Activated CD4-positive, alpha-beta T cell treated with anti-CD3 and anti-CD28 coated beads for 48 hours (primary cell): ENCODE data around the gene UTP3.
A peak's percentile ranks its signal among the peaks of the same experiment; 100 is the strongest.
"Not testable (repeated sequence)": the region's sequence is repeated elsewhere in the genome, so short reads cannot be mapped to it uniquely, and the experiment has no call there.

Experiments used
- DNase-seq: peaks from one replicate; pipeline ENCODE4 v3.0.0-alpha.2; 2020

UTP3 gene

GRCh38 chr4:70687392-70687791, 940 bp upstream of the UTP3 start:
- peak; percentile 26 for DNase-seq

GRCh38 chr4:70688795-70689231, 481 bp downstream of the UTP3 start:
- DNase-seq, result peak; percentile 40

GRCh38 chr4:70691661-70692060, 3.3 kb downstream of the UTP3 start:
- no peak for DNase-seq

- DNase-seq, result not testable (repeated sequence)
Measured at GRCh38 chr4:70694633-70695032, 6.3 kb downstream of the UTP3 start.

- DNase-seq, result not testable (repeated sequence)
Measured at GRCh38 chr4:70698435-70698834, 10.1 kb downstream of the UTP3 start.

DNA sequence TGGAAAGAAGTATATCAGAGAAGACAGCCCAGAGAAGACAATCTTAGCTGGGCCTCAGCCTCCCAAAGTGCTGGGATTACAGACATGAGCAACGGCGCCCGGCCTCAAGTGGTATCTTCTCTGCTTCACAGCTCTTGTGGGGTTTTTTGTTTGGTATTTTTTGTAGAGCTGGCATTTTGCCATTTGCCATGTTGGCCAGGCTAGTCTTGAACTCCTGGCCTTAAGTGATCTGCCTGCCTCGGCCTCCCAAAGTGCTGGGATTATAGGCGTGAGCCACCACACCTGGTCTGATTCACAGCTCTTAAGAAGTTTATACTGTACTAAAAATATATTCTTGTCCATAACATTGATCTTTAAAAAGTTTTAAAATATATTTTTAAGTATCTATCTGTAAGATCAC, 12.4 kb downstream of the UTP3 start:
- no peak for DNase-seq

GRCh38 chr4:70701271-70701670, 12.9 kb downstream of the UTP3 start:
- no peak for DNase-seq

- not testable (repeated sequence) for DNase-seq
Measured at GRCh38 chr4:70702592-70702991, 14.3 kb downstream of the UTP3 start.

GRCh38 chr4:70703619-70704214, 15.4 kb downstream of the UTP3 start:
- no peak for DNase-seq

- peak; percentile 52 for DNase-seq
Measured at GRCh38 chr4:70704215-70704930, 16.0 kb downstream of the UTP3 start.

GRCh38 chr4:70704931-70705182, 16.5 kb downstream of the UTP3 start:
- DNase-seq, result peak; percentile 34

GRCh38 chr4:70705183-70706043, 17.1 kb downstream of the UTP3 start:
- peak; percentile 77 for DNase-seq

DNA sequence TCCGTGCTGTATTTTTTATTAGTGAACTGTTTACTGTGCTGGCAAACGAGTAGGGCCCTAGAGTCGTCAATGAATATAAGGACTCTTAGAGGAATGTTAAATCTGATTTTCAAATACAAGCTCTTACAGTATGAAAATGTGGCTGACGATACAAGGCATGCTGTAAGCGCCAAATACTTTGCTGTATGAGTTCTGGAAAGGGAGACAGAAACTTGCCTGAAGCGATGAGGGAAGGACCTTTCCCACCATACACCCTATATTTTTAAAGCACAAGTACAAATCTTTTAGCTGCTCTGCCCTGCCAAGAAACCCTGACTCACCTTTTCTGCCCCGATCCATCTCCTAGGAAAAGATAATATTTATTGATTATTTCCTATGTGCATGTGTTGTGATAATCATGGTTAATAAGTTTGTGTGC, 17.7 kb downstream of the UTP3 start:
- DNase-seq, result no peak

- DNase-seq, result no peak
Measured at GRCh38 chr4:70706516-70706915, 18.2 kb downstream of the UTP3 start.

DNA sequence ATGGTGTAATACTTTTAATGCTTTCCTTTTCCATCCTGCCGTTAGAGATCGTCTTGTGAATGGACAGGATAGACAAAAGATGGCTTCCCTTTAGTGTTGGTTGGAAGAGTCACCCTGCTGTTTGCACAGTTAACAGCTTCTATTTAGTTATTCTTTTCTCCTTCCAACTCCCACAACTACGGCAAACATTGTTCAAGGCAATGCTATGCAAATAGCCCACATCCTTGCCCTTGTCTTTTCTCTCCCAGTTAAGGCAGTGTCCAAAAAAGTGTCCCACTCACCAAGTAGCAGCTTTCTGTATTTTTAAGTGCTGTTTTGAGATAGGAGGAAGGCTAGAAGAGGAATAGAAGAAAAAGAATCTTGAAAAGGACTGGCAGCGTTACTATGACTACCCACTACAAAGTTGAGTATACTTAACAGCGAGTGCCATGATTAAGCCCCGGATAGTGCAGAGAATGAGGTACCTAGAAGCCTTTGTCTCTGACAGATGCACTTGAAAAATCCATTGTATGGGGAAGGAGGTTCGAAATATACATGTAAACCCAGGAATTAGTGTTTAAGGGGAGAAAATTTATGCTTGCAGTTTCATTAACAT, 21.4 kb downstream of the UTP3 start:
- no peak for DNase-seq

GRCh38 chr4:70711599-70711998, 23.3 kb downstream of the UTP3 start:
- DNase-seq, result no peak

DNA sequence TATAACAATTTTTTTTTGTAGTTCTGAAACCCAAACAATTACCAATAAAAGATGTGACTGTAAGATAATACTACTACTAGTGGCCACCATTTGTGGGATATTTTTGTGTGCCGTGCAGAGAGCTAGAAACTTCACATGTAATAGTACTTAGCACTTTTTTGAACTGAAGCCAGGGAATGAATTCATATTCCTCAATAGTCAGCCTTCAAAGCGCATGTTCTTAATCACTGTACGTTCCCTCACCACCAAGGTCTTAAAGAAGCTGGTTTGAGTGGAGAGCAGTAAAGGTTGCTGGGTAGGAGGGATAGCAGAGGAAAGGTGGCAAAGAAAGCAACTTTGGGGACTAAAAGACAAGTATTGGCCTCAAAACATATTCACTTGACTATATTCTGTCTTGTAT, 23.8 kb downstream of the UTP3 start:
- no peak for DNase-seq

DNA sequence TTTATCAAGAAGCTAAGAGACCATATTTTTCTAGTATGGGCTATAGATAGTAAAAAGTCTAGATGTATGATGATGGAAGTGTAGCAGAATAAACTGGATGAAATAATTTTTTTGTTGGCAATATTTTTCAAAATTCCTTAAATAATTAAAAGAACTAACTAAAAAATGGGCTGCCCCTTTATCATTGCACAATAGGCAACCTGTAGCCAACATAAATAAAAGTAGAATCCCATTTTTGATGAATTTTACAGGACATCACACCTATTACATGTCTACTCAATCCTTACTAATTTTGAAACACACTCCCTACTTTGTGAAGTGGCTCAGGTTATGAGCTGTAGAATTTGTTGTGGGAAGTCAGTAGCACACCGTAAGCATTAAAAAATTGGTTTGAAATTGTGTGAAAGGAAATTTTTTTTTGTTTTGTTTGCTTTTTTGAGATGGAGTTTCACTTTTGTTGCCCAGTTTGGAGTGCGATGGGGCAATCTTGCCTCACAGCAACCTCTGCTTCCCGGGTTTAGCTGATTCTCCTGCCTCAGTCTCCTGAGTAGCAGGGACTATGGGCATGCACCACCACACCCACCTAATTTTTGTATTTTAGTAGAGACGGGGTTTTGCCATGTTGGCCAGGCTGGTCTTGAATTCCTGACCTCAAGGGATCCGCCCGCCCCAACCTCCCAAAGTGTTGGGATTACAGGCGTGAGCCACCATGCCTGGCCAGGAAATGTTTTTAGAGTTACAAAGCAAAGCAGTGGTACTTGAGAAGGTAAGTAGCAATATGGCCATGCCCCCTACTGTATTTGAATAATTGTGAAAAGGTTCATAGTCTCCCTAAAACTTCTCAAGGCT, 24.5 kb downstream of the UTP3 start:
- DNase-seq, result no peak

DNA sequence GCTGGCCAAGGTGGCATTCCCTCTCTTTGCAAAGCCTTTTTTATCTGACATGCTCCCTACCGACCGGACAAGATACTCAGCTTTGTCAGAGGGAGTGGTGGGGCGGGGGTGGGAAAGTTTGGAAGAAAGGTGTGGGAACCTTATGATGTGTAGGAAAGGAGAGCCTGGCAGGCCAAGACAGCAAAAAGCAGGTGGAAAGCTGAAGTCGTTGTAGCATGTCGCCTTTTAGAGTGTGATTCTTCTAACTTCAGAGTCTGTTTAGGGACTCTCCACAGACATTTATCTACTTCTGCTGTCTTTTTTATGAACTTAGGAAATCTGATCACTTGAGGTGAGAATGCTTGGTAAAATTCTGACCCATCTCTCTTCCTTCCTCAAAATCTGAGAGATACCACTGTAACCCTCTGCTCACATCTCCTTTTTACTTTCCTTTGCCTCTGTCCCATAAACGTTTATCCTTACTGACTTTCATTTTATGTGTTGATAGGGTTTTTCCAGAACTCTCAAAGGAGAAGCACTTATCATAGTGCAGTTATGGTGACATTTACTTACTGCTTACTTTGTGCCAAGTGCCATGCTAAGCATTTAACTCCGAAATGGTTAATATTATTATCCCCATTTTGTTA, 25.2 kb downstream of the UTP3 start:
- no peak for DNase-seq

GRCh38 chr4:70714079-70714887, 26.0 kb downstream of the UTP3 start:
- DNase-seq, result no peak

DNA sequence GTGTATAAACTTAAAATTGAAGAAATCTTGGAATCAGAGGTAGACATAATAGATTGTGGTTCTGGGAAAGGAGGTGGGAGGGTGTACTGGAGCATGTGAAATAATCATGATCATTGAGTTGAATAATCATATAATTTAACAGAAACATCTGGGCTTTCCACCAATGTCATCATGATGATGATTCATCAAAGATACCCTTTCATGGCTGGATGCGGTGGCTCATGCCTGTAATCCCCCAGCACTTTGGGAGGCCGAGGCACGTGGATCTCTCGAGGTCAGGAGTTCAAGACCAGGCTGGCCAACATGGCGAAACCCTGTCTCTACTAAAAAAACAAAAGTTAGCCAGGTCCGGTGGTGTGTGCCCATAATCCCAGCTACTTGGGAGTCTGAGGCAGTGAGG, 26.8 kb downstream of the UTP3 start:
- DNase-seq, result no peak
